OCI-LY1 (cell line): Measurements from ENCODE around the gene FANCC.

ENCODE experiments used
- CTCF ChIP-seq: fragments of 200-600 bp; sonication (generic), shearing (Covaris generic); IDR thresholded peaks from 2 replicates; pipeline ENCODE4 v1.5.1; 2017; ENCODE audit warnings: mild to moderate bottlenecking, antibody characterized with exemption, low read length, moderate library complexity, mixed read lengths
- EZH2 ChIP-seq: fragments of 200-600 bp; sonication (generic), shearing (Covaris generic); IDR thresholded peaks from 2 replicates; pipeline ENCODE4 v1.8.0; 2017; ENCODE audit warnings: borderline replicate concordance, mixed run types, mild to moderate bottlenecking, antibody characterized with exemption, low read length, moderate library complexity, mixed read lengths

- TF ChIP-seq CTCF (no peak), EZH2 (no peak)
Observed at GRCh38 chr9:95077766-95078370, 239.6 kb downstream of the FANCC start.
